ENCODE data around the gene LCN2. TPM values are rescaled to one million over a fixed set of nuclear protein-coding genes. Genes with fewer than 3 reads are reported as not detected.

The LCN2 gene
- total RNA-seq: 1 to 10 TPM in 1 of 4 donors, under 1 TPM in 1, not detected in 2; 0.98 to 2.6 TPM

DNA sequence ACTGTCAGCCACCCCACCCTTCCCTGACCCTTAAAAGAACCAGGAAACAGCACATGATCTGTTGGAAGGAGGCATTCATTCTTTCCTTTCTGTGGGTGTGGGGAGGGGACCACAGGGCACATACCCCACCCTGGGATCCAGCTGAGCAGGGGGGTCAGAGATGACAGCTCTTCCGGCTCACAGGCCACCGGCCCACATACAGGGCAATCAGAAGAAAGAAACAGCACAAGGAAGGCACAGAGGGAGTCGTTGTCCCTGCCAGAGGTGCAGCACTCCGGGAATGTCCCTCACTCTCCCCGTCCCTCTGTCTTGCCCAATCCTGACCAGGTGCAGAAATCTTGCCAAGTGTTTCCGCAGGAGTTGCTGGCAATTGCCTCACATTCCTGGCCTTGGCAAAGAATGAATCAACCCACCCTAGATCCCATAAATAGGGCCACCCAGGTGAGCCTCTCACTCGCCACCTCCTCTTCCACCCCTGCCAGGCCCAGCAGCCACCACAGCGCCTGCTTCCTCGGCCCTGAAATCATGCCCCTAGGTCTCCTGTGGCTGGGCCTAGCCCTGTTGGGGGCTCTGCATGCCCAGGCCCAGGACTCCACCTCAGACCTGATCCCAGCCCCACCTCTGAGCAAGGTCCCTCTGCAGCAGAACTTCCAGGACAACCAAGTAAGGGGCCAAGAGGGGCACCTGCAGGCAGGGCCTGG is at the start of gene LCN2:
Gene LCN2 (plus strand): TSS at position 453 of the 701 bp plus-strand sequence. CDS start 73 bp downstream, at position 526.
- H3K27ac ChIP-seq: no peak within 1 kb of the TSS
- H3K27me3 ChIP-seq: no peaks in the 10 kb centered on the region
- no peak within 1 kb of the TSS for H3K4me3 ChIP-seq
- no peak for DNase-seq
- no peak for TF ChIP-seq POLR2A (IDR thresholded peaks at IDR 0.05)
- TF ChIP-seq, protein P1, sequence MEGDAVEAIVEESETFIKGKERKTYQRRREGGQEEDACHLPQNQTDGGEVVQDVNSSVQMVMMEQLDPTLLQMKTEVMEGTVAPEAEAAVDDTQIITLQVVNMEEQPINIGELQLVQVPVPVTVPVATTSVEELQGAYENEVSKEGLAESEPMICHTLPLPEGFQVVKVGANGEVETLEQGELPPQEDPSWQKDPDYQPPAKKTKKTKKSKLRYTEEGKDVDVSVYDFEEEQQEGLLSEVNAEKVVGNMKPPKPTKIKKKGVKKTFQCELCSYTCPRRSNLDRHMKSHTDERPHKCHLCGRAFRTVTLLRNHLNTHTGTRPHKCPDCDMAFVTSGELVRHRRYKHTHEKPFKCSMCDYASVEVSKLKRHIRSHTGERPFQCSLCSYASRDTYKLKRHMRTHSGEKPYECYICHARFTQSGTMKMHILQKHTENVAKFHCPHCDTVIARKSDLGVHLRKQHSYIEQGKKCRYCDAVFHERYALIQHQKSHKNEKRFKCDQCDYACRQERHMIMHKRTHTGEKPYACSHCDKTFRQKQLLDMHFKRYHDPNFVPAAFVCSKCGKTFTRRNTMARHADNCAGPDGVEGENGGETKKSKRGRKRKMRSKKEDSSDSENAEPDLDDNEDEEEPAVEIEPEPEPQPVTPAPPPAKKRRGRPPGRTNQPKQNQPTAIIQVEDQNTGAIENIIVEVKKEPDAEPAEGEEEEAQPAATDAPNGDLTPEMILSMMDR (IDR thresholded peaks at IDR 0.05): no peak
- H3K36me3 ChIP-seq: no peaks in the 10 kb centered on the region
- intact Hi-C loops (cut with DNase I; ENCODE audit: low total_unique reads): no loop called here
- no peaks in the 10 kb centered on the region for H3K4me1 ChIP-seq
- no peaks in the 10 kb centered on the region for H3K9me3 ChIP-seq

DNA sequence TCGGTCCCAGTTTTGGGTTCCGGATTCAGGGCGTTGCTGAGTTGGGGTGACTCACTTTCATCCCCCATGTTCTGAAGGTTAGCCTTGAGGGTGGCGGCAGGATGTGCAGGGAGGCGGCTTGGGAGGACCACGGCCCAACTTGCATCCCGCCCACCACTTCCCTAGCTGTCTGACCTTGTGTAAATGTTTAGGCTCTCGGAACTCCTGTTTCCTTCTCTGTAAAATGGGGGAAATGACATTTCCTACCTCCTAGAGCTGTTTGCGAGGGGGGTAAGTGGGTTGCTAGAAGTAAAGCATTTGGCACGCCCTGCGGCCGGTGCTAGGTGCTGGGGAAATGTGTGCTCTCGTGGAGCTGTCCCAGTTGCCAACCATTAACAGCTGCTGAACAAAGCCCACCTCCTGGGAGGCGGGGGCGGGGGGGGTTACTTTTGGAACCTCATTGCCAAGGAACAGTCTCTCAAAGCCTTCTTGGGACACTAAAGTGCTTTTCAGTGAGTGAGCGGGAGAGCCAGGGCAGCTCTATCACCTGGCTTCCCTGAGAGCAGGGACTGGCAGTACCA is 49.2 kb upstream of the LCN2 start:
- TF ChIP-seq, protein P1 (IDR thresholded peaks at IDR 0.05): no peak
- H3K36me3 ChIP-seq: no peaks in the 10 kb centered on the region
- H3K4me3 ChIP-seq: peak overlapping the region; percentile 41 to 45
- DNase-seq: peak in 1 of 2 donors; percentile 59
- H3K4me1 ChIP-seq: peaks cover 33 to 53% of the 10 kb centered on the region in 2 donors
- intact Hi-C loops (cut with DNase I; ENCODE audit: low total_unique reads): no loop called here
- peak overlapping the region; percentile 91 to 95 for H3K27ac ChIP-seq
- H3K9me3 ChIP-seq: no peaks in the 10 kb centered on the region
- no peaks in the 10 kb centered on the region for H3K27me3 ChIP-seq

DNA sequence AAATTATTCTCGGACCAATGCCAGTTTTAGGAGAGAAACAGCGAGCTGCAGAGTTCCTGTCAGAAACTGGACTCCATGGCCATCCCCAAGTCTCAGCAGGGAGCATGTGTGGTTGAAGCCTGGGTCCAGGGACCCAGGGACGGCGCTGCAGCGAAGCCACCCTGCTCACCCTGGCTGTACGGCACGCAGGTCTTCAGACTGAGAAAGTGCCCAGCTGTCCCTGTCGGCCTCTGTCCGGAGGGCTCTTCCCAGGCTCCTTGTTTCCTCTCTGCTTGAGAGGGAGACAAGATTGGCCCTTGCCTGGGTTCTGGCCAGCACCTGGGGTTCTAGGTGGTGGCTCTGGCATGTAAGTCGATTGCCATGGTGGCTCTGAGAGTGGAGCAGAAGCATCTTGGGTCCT is 48.7 kb upstream of the LCN2 start:
- no peak for DNase-seq
- TF ChIP-seq, protein P1 (IDR thresholded peaks at IDR 0.05): no peak
- no peak for TF ChIP-seq POLR2A (IDR thresholded peaks at IDR 0.05)
- peak overlapping the region in 1 of 2 donors; percentile 45 for H3K4me3 ChIP-seq
- H3K27me3 ChIP-seq: no peaks in the 10 kb centered on the region
- H3K36me3 ChIP-seq: no peaks in the 10 kb centered on the region
- intact Hi-C loops (cut with DNase I; ENCODE audit: low total_unique reads): no loop called here
- peak overlapping the region; percentile 91 to 95 for H3K27ac ChIP-seq
- H3K9me3 ChIP-seq: no peaks in the 10 kb centered on the region
- H3K4me1 ChIP-seq: peaks cover 28 to 48% of the 10 kb centered on the region in 2 donors

DNA sequence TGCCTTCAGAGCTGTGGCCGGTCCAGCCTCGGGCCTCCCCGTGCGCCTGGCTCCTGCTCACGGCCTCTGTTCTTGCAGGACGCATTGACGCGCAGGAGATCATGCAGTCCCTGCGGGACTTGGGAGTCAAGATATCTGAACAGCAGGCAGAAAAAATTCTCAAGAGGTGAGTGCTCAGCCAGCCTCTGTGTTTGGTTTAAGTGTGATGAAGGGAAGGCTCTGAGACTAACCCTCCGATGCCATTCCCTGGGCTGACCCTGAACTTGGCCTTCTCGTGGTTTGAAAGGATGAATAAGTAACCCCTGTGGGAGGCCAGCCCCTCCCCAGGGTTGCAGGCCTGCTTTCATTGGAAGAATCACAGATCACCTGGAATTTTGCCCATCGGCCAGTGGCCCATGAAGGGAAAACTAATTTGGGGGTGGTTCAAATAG is 48.0 kb upstream of the LCN2 start:
- TF ChIP-seq POLR2A (IDR thresholded peaks at IDR 0.05): no peak
- TF ChIP-seq, protein P1 (IDR thresholded peaks at IDR 0.05): no peak
- no peak overlapping the region for H3K4me3 ChIP-seq
- DNase-seq: peak in 1 of 2 donors; percentile 23
- intact Hi-C loops (cut with DNase I; ENCODE audit: low total_unique reads): no loop called here
- peaks cover 24 to 48% of the 10 kb centered on the region in 2 donors for H3K4me1 ChIP-seq
- H3K27me3 ChIP-seq: no peaks in the 10 kb centered on the region
- no peaks in the 10 kb centered on the region for H3K36me3 ChIP-seq
- no peaks in the 10 kb centered on the region for H3K9me3 ChIP-seq
- H3K27ac ChIP-seq: peak overlapping the region; percentile 91 to 95

DNA sequence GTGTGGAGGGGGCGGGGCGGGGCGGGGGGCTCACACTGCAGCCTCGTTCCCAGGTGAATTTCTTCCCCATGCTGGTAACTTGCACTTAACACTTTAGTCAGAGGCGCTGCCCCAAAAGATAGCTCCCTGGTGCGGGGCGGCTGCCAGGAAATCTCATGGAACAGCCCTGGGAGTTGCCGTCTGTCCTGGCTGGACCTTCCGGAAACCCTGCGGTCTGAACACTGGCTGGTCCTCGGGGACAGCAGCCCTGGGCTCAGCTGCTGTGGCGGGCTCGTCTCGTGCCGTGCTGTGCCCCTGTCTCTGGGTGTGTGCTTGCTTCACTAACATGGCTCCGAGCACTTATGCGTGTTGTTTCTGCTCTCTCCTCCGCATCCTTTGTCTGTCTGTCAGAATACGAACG is 47.6 kb upstream of the LCN2 start:
- intact Hi-C loops (cut with DNase I; ENCODE audit: low total_unique reads): no loop called here

More for the DNA sequence above, 47.6 kb upstream of the LCN2 start:
- Histone ChIP-seq H3K36me3 (no peaks in the 10 kb centered on the region), H3K27me3 (no peaks in the 10 kb centered on the region), H3K4me3 (no peak overlapping the region), H3K27ac (peak overlapping the region; percentile 91 to 95), H3K4me1 (peaks cover 24 to 48% of the 10 kb centered on the region in 2 donors), H3K9me3 (no peaks in the 10 kb centered on the region)
- TF ChIP-seq POLR2A (IDR thresholded peaks at IDR 0.05): no peak
- TF ChIP-seq, protein P1 (IDR thresholded peaks at IDR 0.05): no peak
- no peak for DNase-seq
